Tibial nerve (tissue), 4 donors: ENCODE results near the gene CCDC120.

Experiments used
- EP300 ChIP-seq, 2 donors: sonication (generic); formaldehyde crosslinking; IDR thresholded peaks; one replicate each; pipeline ENCODE4 v1.6.1; 2017; ENCODE audit warnings: antibody characterized with exemption in 2 of 2, mild to moderate bottlenecking in 1 of 2
- POLR2A ChIP-seq, 2 donors: fragments of 450-650 bp; IDR thresholded peaks; one replicate each; pipeline ENCODE4 v1.6.1; 2017; ENCODE audit warnings: antibody characterized with exemption in 2 of 2, mild to moderate bottlenecking in 2 of 2, moderate library complexity in 2 of 2
- TF ChIP-seq, protein P1 (sequence below), 5 experiments: fragments of 200-600 bp in 3 of 5; fragments of 450-650 bp in 2 of 5; sonication (generic) in 3 of 5; IDR thresholded peaks; one replicate each; pipeline ENCODE4 v1.5.1; 2016 to 2019; ENCODE audit warnings: antibody characterized with exemption in 5 of 5, mild to moderate bottlenecking in 3 of 5, moderate library complexity in 2 of 5

- TF ChIP-seq EP300 (IDR thresholded peaks at IDR 0.05) (no peak), POLR2A (IDR thresholded peaks at IDR 0.05) (no peak)
- TF ChIP-seq, protein P1, sequence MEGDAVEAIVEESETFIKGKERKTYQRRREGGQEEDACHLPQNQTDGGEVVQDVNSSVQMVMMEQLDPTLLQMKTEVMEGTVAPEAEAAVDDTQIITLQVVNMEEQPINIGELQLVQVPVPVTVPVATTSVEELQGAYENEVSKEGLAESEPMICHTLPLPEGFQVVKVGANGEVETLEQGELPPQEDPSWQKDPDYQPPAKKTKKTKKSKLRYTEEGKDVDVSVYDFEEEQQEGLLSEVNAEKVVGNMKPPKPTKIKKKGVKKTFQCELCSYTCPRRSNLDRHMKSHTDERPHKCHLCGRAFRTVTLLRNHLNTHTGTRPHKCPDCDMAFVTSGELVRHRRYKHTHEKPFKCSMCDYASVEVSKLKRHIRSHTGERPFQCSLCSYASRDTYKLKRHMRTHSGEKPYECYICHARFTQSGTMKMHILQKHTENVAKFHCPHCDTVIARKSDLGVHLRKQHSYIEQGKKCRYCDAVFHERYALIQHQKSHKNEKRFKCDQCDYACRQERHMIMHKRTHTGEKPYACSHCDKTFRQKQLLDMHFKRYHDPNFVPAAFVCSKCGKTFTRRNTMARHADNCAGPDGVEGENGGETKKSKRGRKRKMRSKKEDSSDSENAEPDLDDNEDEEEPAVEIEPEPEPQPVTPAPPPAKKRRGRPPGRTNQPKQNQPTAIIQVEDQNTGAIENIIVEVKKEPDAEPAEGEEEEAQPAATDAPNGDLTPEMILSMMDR (IDR thresholded peaks at IDR 0.05) = no peak
Measured at GRCh38 chrX:49040376-49040955, 18.3 kb upstream of the CCDC120 start.
